Measurements from ENCODE around the gene GDF10. TPM values are rescaled to one million over a fixed set of nuclear protein-coding genes. Genes with fewer than 3 reads are reported as not detected.

Gene GDF10
- total and polyA plus RNA-seq, 2 of the 8 experiments (the other 6 are each of a cell fraction or from before 2014, with no cell fraction given): 0.19 to 0.32 TPM

DNA sequence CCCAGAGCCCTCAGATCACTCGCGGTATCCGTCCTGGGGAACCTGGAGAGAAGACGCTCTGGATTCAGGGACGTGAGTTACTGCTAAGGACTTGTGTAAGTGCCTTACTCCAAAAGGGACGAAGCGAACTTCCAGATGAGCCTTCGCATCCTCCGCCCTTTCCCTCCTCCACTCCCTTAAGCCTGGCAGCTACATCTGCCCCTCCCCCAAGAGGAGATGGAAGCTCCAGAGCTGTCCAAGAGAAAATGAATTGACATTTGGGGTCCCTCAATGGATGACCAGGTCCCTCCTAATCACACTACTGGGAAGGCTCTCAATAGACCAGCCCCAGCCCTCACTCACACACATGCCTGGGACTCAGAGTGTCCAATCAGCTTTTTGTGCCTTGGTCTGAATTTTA lies 31.3 kb upstream of the GDF10 start (continued):
- TF ChIP-seq, protein P1, sequence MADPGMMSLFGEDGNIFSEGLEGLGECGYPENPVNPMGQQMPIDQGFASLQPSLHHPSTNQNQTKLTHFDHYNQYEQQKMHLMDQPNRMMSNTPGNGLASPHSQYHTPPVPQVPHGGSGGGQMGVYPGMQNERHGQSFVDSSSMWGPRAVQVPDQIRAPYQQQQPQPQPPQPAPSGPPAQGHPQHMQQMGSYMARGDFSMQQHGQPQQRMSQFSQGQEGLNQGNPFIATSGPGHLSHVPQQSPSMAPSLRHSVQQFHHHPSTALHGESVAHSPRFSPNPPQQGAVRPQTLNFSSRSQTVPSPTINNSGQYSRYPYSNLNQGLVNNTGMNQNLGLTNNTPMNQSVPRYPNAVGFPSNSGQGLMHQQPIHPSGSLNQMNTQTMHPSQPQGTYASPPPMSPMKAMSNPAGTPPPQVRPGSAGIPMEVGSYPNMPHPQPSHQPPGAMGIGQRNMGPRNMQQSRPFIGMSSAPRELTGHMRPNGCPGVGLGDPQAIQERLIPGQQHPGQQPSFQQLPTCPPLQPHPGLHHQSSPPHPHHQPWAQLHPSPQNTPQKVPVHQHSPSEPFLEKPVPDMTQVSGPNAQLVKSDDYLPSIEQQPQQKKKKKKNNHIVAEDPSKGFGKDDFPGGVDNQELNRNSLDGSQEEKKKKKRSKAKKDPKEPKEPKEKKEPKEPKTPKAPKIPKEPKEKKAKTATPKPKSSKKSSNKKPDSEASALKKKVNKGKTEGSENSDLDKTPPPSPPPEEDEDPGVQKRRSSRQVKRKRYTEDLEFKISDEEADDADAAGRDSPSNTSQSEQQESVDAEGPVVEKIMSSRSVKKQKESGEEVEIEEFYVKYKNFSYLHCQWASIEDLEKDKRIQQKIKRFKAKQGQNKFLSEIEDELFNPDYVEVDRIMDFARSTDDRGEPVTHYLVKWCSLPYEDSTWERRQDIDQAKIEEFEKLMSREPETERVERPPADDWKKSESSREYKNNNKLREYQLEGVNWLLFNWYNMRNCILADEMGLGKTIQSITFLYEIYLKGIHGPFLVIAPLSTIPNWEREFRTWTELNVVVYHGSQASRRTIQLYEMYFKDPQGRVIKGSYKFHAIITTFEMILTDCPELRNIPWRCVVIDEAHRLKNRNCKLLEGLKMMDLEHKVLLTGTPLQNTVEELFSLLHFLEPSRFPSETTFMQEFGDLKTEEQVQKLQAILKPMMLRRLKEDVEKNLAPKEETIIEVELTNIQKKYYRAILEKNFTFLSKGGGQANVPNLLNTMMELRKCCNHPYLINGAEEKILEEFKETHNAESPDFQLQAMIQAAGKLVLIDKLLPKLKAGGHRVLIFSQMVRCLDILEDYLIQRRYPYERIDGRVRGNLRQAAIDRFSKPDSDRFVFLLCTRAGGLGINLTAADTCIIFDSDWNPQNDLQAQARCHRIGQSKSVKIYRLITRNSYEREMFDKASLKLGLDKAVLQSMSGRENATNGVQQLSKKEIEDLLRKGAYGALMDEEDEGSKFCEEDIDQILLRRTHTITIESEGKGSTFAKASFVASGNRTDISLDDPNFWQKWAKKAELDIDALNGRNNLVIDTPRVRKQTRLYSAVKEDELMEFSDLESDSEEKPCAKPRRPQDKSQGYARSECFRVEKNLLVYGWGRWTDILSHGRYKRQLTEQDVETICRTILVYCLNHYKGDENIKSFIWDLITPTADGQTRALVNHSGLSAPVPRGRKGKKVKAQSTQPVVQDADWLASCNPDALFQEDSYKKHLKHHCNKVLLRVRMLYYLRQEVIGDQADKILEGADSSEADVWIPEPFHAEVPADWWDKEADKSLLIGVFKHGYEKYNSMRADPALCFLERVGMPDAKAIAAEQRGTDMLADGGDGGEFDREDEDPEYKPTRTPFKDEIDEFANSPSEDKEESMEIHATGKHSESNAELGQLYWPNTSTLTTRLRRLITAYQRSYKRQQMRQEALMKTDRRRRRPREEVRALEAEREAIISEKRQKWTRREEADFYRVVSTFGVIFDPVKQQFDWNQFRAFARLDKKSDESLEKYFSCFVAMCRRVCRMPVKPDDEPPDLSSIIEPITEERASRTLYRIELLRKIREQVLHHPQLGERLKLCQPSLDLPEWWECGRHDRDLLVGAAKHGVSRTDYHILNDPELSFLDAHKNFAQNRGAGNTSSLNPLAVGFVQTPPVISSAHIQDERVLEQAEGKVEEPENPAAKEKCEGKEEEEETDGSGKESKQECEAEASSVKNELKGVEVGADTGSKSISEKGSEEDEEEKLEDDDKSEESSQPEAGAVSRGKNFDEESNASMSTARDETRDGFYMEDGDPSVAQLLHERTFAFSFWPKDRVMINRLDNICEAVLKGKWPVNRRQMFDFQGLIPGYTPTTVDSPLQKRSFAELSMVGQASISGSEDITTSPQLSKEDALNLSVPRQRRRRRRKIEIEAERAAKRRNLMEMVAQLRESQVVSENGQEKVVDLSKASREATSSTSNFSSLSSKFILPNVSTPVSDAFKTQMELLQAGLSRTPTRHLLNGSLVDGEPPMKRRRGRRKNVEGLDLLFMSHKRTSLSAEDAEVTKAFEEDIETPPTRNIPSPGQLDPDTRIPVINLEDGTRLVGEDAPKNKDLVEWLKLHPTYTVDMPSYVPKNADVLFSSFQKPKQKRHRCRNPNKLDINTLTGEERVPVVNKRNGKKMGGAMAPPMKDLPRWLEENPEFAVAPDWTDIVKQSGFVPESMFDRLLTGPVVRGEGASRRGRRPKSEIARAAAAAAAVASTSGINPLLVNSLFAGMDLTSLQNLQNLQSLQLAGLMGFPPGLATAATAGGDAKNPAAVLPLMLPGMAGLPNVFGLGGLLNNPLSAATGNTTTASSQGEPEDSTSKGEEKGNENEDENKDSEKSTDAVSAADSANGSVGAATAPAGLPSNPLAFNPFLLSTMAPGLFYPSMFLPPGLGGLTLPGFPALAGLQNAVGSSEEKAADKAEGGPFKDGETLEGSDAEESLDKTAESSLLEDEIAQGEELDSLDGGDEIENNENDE (IDR thresholded peaks at IDR 0.05; ENCODE audit: insufficient replicate concordance, low read length): no peak
- TF ChIP-seq HDAC2 (IDR thresholded peaks at IDR 0.05; ENCODE audit: borderline replicate concordance in 1 of 2, low read depth in 2 of 2, low read length in 2 of 2) (no peak), RXRA (IDR thresholded peaks at IDR 0.05; ENCODE audit: insufficient read depth, low read depth, low read length) (no peak), BRCA1 (IDR thresholded peaks at IDR 0.05; ENCODE audit: low read depth, low read length) (no peak), BACH1 (IDR thresholded peaks at IDR 0.05; ENCODE audit: low read length) (no peak), JUND (IDR thresholded peaks at IDR 0.05; ENCODE audit: low read length) (no peak), RBBP5 (IDR thresholded peaks at IDR 0.05; ENCODE audit: borderline replicate concordance, low read depth, low read length) (no peak), SP4 (IDR thresholded peaks at IDR 0.05; ENCODE audit: low read length) (no peak), BCL11A (IDR thresholded peaks at IDR 0.05; ENCODE audit: low read depth in 2 of 2, low read length in 2 of 2) (no peak), EGR1 (IDR thresholded peaks at IDR 0.05; ENCODE audit: borderline replicate concordance, low read depth, low read length) (no peak), POU5F1 (IDR thresholded peaks at IDR 0.05; ENCODE audit: low read depth, low read length) (no peak)
- TF ChIP-seq, protein P2, sequence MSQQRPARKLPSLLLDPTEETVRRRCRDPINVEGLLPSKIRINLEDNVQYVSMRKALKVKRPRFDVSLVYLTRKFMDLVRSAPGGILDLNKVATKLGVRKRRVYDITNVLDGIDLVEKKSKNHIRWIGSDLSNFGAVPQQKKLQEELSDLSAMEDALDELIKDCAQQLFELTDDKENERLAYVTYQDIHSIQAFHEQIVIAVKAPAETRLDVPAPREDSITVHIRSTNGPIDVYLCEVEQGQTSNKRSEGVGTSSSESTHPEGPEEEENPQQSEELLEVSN (IDR thresholded peaks at IDR 0.05): no peak
